GM12873 (cell line): ENCODE measurements around the gene NPL.

Source experiments
- CTCF ChIP-seq: IDR thresholded peaks from 2 replicates; pipeline ENCODE4 v1.5.1; 2012; ENCODE audit warnings: low read depth, mild to moderate bottlenecking, moderate library complexity, low read length, control low read depth; ENCODE audit not compliant: insufficient read depth; ENCODE audit errors: missing control alignments

The NPL gene, protein sequence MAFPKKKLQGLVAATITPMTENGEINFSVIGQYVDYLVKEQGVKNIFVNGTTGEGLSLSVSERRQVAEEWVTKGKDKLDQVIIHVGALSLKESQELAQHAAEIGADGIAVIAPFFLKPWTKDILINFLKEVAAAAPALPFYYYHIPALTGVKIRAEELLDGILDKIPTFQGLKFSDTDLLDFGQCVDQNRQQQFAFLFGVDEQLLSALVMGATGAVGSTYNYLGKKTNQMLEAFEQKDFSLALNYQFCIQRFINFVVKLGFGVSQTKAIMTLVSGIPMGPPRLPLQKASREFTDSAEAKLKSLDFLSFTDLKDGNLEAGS

GRCh38 chr1:182789138-182790076 is at the start of gene NPL:
Gene NPL (plus strand): TSS chr1:182789773. CDS start chr1:182794372, 4,599 bp downstream.
- no peak for TF ChIP-seq CTCF

DNA sequence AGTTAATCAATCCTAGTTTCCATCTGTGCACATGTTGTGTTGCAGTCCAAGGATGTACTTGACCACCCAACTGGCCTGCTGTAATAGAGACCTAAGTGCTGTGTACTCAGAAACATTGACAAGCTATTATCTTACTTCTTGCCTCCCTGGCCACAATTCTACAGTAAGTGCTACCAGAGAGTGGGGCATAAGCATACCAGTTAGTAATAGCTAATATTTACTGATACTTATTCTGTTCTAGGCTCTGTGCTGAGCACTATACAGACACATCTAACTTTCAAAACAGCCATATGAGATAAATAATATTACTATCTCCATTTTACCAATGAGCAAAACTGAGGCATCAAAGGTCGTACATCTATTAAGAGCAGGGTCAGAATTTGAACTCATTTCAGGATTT is 49.5 kb upstream of the NPL start:
- TF ChIP-seq CTCF: no peak

DNA sequence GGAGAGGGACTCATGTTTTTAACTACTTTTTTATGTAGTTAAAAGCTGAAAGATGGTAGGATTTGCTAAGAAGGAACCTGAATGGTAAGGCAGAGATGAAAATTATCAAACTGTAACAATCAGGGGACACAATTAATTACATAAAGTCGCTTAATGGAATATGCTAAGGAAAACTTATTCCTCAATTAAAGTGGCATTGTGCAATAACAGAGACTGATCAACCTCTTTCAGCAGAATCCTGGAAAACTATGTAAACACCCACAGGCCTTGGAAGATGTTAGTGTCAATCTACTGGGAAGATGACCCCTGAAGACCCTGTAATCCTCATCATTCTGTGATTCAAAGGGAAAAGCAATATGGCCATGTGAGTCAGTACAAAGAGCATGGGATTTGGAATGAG is 46.8 kb upstream of the NPL start:
- TF ChIP-seq CTCF: no peak

DNA sequence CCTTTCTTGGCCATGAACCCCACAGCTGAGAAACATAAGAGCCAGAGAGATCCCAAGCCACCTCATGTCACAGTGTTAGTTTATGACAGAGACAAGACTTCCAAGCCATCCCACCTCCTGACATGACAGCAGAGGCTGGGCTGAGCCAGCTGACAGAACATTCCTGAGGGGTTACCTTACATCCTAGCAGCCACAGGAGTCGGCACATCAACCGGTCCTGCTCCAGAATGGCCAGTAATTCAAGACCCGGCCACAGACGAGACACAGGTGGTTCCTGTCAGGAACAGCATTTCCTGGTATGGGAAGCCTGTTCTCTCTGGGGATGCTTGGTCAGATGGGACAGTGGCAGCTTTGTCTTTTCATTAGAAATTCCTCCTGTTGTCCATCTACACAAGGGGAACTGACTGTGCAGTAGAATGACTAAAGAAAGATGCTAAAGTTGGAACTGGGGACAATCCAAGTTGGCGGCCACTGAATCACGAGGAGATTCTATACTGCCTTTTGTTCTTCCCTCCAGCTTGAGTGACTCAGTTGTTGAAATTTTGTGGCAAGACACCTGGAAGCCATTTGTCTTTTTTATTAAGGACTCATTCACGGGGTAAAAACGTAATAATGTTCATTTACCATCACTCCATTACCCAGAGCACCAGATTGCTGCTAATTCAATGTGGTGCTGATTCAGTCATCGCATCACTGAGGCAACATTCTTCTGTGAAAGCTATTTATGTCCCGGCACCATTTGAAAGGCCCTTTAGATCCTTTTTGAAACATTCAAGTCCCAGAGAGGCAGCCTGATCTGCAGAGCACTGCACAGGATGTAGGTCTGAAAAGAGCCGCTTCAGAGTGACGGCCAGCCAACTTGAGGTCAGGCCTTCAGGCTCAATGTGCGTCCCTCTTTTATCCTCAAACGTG is 37.2 kb upstream of the NPL start:
- TF ChIP-seq CTCF: no peak

- TF ChIP-seq CTCF: no peak
These were observed 35.5 kb upstream of the NPL start for GRCh38 chr1:182754087-182754486.

- TF ChIP-seq CTCF: no peak
These were observed 34.8 kb upstream of the NPL start for GRCh38 chr1:182754543-182755314.
